Right renal cortex interstitium (tissue), 3 donors: ENCODE results near the gene CAV2. TPM values are rescaled to one million over a fixed set of nuclear protein-coding genes. Genes with fewer than 3 reads are reported as not detected.

Experiments
- DNase-seq, 3 donors: peaks; one replicate each; pipeline ENCODE4 v3.0.0-alpha.2; 2013; ENCODE audit warnings: low read depth in 3 of 3, low spot score in 2 of 3
- polyA plus RNA-seq, 3 donors: library from polyadenylated mRNA; unstranded; fragments of 120-200 nt; gene quantifications; one replicate each; pipeline ENCODE4 v1.2.1, GENCODE V29; 2013; ENCODE audit not compliant: insufficient read length in 3 of 3

The CAV2 gene
- polyA plus RNA-seq, 3 donors: 23.3 to 31.7 (median 28.3) TPM

DNA sequence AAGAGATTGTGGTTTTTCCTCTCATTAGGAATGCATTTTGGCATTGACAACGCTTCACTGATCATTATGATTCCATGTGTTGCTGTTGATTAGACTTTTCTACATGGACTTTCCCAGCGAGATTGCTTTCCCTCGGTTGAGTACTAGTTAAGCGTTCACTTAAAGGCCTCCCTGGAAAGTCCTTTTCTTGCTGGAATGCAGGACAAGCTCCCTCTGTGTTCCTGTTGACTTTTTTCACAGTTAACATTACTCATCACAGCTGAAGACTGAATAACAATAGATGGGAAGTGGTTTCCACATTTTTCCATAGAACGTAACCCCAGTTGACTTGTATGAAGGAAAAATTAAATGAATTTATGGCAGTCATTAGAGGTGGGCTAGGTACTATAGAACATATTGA, 22.7 kb downstream of the CAV2 start:
- DNase-seq: no peak

DNA sequence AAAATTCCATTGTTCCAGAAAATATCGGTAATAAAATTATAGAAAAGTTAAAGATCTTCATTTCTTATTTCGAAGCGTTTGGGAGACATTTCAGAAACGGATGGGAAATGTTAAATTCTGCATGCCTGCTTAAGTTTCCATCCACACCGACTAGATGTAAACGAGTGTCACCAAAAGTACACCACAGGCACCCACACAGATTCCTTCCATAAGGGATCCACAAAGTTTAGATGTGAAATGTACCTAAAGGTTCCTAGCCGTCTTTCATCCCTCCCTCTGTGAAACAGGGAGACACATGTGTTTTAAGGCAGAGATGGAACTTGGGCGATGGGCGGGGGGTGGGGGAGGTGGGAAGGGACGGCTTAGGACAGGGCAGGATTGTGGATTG, 24.7 kb downstream of the CAV2 start:
- DNase-seq: no peak

GRCh38 chr7:116524609-116525297, 25.2 kb downstream of the CAV2 start, which contains the start of gene CAV1:
Gene CAV1 (plus strand): TSS chr7:116525036. CDS start chr7:116525063, 27 bp downstream.
- DNase-seq: no peak

DNA sequence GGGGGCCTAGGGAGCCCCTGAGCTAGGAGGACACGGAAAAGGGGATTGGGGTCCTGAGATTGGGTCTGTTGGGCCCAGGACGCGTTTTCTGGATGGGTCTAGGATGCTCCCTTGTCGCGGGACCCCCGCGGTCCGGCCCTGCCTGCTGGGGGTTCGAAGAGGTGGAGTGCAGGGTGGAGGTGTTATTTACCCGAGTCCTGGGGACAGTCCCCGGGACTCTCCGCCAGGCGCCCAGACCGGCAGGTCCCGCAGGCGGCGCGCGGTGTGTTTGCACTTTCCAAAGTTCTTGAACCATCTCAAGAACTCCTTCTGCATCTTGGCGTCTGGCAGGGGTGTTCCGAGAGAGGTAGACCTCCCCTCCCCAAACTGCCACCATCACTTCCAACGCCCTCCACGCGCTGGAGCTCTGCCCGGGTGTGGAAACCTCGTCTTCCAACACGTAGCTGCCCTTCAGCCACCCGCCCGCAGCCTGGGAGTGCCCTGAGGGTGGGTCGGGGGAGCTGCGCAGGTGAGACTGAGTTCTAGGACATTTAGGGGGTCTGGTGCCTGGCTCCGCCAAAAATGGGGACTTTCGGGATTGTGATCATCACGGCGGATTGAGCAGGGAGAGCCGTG, 25.9 kb downstream of the CAV2 start:
- no peak for DNase-seq

DNA sequence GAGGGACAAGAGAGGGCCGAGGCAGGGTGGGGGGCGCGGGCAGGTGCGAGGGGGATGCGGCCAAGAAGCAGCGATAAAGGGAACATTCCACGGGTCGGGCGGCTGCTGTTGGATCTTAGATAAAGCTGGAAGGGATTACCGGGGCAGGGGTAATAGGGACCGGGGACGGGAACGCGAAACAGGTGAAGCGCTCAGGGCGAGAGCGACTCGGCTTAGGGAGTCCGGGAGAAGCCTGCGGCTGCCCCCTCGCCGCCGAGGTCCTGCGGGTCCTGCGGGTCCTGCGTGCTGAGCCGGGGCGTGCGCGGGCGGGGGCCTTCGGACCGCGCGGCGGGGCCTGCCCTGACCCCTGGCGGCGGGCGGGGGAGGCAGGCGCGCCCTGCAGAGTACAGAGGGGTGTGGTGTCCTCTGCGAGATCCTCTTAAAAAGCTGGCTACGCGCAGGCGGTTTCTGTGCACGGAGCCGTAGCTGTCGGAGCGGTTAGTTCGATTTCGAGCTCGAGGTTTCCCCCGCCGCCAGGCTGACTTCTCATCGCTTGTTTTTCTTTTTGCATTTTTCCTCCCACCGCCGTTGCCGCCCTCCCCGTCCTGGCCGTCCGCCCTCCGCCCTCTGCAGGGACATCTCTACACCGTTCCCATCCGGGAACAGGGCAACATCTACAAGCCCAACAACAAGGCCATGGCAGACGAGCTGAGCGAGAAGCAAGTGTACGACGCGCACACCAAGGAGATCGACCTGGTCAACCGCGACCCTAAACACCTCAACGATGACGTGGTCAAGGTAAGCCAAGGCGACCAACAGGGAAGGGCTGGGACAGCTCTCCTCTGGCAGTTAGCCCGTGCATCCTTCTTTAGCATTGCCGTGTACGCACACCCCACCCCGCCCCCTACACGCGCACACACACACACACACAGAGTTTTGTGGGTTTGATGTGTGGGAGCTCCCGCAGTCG, 26.6 kb downstream of the CAV2 start:
- no peak for DNase-seq

- no peak for DNase-seq
These were observed 27.4 kb downstream of the CAV2 start for GRCh38 chr7:116526897-116527296.

DNA sequence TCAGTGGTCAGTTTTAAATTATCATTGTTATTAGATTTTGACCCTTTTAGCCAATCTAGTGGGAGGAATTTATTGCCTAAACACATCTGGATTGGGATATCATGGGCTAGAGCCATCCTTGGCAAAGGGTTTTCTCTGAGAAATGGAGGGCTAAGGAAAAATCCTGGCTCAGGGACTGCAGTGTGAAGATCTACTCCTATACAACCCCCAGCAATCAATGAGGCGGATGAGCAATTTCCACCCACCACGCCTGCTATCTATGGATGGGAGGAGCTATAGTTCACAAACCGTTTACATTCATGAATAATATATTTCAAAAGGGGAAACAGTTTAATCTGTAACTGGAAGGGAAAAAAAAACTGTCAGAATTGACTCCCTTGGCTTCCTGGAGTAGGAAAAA, 28.0 kb downstream of the CAV2 start:
- DNase-seq: no peak

GRCh38 chr7:116528008-116528789, 28.7 kb downstream of the CAV2 start:
- no peak for DNase-seq

GRCh38 chr7:116529250-116529649, 29.7 kb downstream of the CAV2 start:
- DNase-seq: no peak

DNA sequence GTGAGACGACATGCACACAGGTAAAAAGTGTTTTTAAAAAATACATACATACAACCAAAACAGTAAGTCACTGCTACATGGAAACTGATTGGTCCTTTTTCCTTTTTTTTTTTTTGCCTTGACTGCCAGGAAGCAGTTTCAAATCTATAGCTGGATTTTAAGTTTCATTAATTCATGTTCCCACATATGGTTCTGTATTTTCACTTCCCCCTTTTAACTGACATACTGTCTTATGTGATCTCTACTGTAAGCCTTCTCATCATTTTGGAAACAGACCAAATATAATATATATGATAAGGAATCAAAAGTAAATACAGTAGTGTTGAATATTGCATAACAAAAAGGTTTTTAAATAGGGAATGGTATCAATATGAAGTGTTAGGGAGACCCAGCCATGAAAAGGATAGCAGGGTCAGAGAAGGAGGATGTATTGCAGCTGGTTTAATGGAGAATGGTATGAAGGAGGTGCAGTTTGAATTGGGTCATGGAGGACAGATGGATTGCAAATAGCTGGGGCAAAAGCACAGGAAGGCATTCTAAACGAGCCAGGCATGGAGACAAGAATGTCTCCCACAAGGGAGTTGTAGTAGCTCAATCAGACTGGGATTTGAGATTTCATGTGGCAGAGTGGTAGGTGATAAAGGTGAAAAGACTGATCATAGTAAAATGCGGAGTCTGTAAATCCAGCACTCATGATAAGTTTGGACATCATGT, 30.7 kb downstream of the CAV2 start:
- DNase-seq: no peak

DNA sequence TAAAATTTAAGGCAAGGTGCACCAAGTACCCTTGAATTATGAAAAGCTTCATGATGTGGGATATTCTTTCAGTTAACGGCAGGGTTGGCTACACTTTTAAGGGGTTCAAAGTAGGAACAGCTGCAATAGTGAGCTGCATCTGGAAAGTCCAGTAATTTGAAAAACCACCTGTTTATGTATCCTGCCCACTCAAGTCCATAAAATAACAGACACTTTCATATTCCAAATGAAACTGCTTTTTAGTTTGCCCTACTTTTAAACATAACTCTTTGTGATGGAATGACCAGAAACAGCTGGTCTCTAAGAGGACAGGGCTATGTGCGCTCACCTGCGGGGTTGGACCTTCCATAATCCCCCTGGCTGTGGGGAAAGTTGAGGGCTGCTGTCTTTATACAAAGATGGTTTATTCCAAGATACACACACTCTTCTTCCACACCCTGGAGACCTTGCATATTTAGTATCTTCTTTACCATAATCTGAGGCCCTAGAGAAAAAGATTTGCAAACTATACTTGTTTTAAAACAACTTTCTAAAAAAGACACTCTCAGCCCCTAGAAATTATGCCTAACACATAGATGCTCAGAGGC, 32.7 kb downstream of the CAV2 start:
- no peak for DNase-seq

- no peak for DNase-seq
These were observed 35.3 kb downstream of the CAV2 start for GRCh38 chr7:116534790-116535189.

DNA sequence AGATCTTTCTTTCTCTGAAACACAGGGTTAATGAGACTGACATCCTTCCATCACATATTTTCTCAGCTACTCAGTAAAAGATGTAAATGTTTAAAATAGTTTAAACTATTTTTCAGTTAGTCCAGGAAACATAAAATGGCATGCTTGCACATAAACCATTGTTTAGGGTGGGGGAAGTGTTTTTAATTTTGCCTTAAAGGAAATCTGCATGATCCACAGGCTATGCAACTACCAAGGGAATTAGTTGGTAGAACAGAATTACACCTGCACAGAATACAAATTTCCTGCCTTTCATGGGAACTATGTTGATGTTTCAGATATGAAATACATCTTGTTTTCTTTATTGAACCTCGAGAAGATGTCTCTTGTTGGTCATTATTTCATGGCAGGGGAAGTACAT, 35.9 kb downstream of the CAV2 start:
- DNase-seq: no peak

- DNase-seq: no peak
These were observed 38.6 kb downstream of the CAV2 start for GRCh38 chr7:116538138-116538537.

DNA sequence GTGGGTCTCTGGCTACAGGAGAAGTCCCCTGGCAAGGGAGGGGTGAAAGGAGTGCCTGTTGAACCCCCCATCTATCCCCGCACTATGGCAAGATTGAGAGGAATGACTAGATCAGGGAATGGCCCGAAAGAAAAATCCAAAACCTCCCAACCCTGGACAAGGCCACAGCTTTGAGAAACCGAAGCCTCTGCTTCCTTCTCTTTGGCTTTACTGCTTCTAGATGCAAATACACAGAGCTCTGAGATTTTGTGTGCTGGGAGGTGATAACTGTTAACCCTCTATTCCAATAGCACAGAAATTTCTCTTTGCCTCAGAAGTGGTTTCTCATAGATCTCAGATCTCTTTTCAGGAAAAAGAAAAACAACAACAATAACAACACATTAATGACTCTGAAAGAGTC, 40.3 kb downstream of the CAV2 start:
- no peak for DNase-seq

GRCh38 chr7:116540743-116541142, 41.2 kb downstream of the CAV2 start:
- DNase-seq: no peak

DNA sequence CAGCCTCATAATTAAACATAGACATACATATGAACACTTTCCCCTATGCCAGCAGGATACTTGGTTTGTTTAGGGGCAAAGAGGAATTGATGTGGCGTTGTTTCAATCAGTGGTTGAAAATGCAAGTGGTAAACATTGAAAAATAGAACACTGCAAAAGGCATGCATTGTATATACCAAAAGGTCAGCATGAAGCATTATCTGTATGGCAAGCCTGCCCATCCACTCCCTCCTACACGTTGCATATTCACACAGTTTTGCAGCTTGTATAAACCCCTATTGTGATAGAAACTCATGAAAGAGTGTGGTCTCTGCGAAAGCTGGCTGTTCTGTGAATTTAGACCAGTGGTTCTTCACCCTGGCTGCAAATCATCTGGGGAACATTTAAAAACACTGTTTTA, 42.4 kb downstream of the CAV2 start:
- DNase-seq: no peak

DNA sequence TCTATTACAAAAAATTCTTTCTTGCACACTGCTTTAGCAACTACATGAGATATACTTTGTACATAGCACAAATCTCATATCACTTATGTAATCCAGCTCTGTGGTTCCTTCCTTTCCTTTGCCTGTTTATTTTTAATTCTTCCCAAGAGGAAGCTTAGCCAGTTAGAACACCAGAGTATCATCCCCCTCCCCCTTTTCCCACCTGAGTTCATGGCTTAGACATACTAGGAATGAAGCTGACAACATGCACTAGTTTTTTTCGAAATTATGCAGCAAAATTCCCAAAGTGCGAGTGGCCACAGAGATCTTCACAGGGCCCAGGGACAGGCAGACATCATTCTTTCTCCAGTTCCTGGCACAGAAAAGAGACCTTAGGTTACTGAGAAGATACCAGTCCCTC, 43.1 kb downstream of the CAV2 start:
- DNase-seq: no peak

DNA sequence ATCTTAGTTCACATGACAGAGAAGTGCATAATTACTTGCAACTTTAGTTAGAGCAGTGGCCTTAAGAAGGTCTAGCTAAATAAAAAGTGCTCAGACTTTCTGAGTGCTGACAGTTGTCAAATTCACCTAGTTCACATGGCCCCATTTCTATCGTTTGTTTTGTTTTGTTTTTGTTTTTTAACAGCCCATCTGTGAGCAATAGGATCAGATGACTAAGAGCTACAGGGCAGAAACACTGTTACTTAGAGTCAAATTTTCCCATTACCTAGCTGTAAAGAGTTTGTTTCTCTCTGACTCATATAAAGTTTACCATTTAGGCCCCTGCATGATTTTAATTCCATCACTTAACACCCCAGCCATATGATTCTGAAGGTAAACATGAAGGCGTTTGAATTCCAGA, 44.1 kb downstream of the CAV2 start:
- DNase-seq: no peak

GRCh38 chr7:116544487-116544886, 44.9 kb downstream of the CAV2 start:
- no peak for DNase-seq
